ENCODE measurements around the gene ATL1.
"Not testable (repeated sequence)": the region's sequence is repeated elsewhere in the genome, so short reads cannot be mapped to it uniquely, and the experiment has no call there.

Gene ATL1

GRCh38 chr14:50605766-50606165, 45.8 kb downstream of the ATL1 start:
- no peak for DNase-seq

- no peak for DNase-seq
Observed at GRCh38 chr14:50606468-50606867, 46.5 kb downstream of the ATL1 start.

- DNase-seq: no peak
Observed at GRCh38 chr14:50607181-50607580, 47.2 kb downstream of the ATL1 start.

GRCh38 chr14:50607761-50608160, 47.8 kb downstream of the ATL1 start:
- no peak for DNase-seq

- no peak for DNase-seq
Observed at GRCh38 chr14:50608302-50608851, 48.4 kb downstream of the ATL1 start.

GRCh38 chr14:50610465-50610864, 50.5 kb downstream of the ATL1 start:
- DNase-seq: no peak

GRCh38 chr14:50612806-50613205, 52.9 kb downstream of the ATL1 start:
- no peak for DNase-seq

GRCh38 chr14:50615056-50615455, 55.1 kb downstream of the ATL1 start:
- DNase-seq: no peak

GRCh38 chr14:50615552-50615951, 55.6 kb downstream of the ATL1 start:
- no peak for DNase-seq

GRCh38 chr14:50616275-50616674, 56.3 kb downstream of the ATL1 start:
- no peak for DNase-seq

GRCh38 chr14:50619569-50620141, 59.7 kb downstream of the ATL1 start:
- no peak for DNase-seq

- DNase-seq: no peak
Observed at GRCh38 chr14:50620341-50620740, 60.4 kb downstream of the ATL1 start.

GRCh38 chr14:50622978-50623377, 63.0 kb downstream of the ATL1 start:
- no peak for DNase-seq

GRCh38 chr14:50624447-50624846, 64.5 kb downstream of the ATL1 start:
- DNase-seq: no peak

- not testable (repeated sequence) for DNase-seq
Observed at GRCh38 chr14:50624947-50625346, 65.0 kb downstream of the ATL1 start.

- DNase-seq: no peak
Observed at GRCh38 chr14:50631408-50631821, 71.5 kb downstream of the ATL1 start.

- no peak for DNase-seq
Observed at GRCh38 chr14:50633954-50634353, 74.0 kb downstream of the ATL1 start.

- DNase-seq: no peak
Observed at GRCh38 chr14:50635141-50635540, 75.2 kb downstream of the ATL1 start.

- no peak for DNase-seq
Observed at GRCh38 chr14:50647282-50647681, 87.3 kb downstream of the ATL1 start.

GRCh38 chr14:50647753-50648152, 87.8 kb downstream of the ATL1 start:
- no peak for DNase-seq

GRCh38 chr14:50649691-50650090, 89.7 kb downstream of the ATL1 start:
- no peak for DNase-seq

- DNase-seq: no peak
Observed at GRCh38 chr14:50656776-50657175, 96.8 kb downstream of the ATL1 start.

- DNase-seq: no peak
Observed at GRCh38 chr14:50657753-50658152, 97.8 kb downstream of the ATL1 start.

GRCh38 chr14:50658203-50658602, 98.3 kb downstream of the ATL1 start:
- no peak for DNase-seq

- no peak for DNase-seq
Observed at GRCh38 chr14:50659327-50659974, 99.5 kb downstream of the ATL1 start.
